GM18502 (cell line): ENCODE measurements around the gene MBD1.
"Not testable (repeated sequence)": the region's sequence is repeated elsewhere in the genome, so short reads cannot be mapped to it uniquely, and the experiment has no call there.

Experiments used
- ATAC-seq: cut with Tn5 transposase; IDR thresholded peaks from one replicate; pipeline ENCODE4 v1.9.1; 2021; ENCODE audit warnings: mild to moderate bottlenecking; ENCODE audit not compliant: unreplicated experiment, poor library complexity

MBD1 gene, protein sequence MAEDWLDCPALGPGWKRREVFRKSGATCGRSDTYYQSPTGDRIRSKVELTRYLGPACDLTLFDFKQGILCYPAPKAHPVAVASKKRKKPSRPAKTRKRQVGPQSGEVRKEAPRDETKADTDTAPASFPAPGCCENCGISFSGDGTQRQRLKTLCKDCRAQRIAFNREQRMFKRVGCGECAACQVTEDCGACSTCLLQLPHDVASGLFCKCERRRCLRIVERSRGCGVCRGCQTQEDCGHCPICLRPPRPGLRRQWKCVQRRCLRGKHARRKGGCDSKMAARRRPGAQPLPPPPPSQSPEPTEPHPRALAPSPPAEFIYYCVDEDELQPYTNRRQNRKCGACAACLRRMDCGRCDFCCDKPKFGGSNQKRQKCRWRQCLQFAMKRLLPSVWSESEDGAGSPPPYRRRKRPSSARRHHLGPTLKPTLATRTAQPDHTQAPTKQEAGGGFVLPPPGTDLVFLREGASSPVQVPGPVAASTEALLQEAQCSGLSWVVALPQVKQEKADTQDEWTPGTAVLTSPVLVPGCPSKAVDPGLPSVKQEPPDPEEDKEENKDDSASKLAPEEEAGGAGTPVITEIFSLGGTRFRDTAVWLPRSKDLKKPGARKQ

DNA sequence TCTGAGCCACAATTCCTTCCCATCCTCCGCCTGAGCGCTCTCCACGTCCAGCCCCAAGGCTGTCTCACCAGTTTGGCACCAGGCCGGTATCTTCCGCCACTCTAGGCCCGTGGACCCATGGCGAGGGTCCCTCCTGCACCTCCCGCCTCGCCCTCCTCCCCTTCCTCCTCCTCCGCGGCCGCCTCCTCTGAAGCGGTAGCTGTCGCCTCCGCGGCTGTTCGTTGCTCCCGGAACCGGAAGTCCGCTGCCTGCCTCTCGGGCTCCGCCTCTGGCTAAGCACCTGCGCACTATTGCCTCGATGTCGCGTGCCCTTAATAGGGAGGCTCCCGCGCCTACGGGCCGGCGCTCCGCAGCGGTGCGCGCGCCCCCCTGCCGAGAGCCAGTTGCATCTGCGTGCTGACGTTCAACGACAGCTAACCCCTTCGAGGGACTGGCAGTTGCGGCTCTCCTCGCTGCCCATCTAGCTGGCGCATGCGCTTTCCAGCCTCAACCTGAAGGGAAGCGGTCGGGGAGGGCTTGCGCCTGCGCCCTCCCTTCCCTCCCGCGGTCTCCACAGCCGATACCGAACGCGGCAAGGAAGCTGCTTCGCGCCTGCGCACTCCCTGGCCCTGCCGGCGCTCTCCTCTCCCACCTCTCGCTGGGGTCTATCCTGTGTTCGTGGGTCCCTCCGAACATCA is at the start of gene MBD1:
Gene MBD1 (minus strand): TSS at position 229 of the 677 bp plus-strand sequence. CDS start 1,531 bp downstream, outside the sequence.
- ATAC-seq = peak; percentile 90

DNA sequence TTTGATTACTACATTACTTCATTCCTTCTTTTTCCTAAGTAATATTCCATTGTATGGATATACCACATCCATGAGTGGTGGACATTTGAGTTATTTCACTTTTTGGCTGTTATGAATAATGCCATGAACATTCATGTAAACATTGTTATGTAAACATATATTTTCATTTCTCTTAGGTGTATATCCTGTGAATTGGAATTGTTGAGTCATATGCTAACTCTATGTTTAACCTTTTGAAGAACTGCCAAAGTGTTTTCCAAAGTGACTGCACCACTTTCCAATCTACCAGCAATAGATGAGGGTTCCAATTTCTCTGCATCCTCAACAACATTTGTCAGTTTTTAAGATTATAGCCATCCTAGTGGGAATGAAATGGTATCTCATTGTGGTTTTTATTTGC is 48.9 kb upstream of the MBD1 start:
- ATAC-seq = no peak

- no peak for ATAC-seq
Measured at GRCh38 chr18:50327983-50328382, 46.7 kb upstream of the MBD1 start.

DNA sequence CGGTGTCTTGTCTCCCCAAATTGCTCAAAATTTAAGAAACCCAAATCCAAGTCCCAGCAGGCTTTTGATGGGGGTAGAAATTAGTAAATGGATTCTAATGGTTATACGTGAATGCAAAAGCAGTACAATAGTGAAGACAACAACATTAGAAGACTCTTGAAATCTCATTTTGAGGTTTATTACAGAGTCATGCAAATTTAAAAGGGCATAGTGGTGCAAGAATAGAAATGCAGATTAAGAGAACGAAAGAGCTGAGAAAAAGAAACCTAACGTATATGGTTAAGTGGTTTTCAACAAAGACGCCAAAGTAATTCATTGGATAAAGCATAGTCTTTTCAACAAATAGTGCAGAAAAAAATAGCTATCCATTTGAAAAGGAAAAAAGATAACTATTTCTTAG is 39.4 kb upstream of the MBD1 start:
- peak; percentile 73 for ATAC-seq

- ATAC-seq = peak; percentile 81
Measured at GRCh38 chr18:50315100-50315871, 34.0 kb upstream of the MBD1 start.

DNA sequence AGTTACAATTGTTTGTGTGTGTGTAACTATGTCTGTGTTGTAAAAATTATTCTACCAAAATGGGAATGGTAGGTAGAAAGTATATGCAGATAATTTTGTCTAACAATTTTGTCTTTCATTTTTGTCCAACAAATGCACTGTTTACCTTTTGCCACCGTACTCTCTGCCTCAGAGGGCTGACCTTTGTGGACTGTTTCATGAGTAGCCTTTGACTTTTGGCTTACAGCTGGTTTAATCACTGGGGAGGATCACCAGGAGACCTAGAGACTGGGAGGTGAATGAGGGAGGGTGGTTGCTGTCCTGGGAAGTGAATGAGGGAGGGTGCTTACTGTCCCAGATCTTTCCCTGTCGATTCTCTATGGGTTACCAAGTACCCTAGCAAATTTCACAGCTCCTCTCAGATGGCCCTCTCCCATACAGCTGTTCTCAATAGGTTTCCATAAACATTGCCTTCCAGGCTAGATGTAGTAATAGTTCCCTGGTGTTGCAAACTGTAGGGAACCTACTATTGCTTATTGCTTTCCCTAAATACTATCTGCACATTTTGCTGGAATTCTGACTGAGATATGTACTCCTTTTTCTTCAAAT is 32.6 kb upstream of the MBD1 start:
- ATAC-seq = no peak

- peak; percentile 29 for ATAC-seq
Measured at GRCh38 chr18:50313031-50313607, 31.8 kb upstream of the MBD1 start.

- ATAC-seq = peak; percentile 70
Measured at GRCh38 chr18:50312296-50313030, 31.1 kb upstream of the MBD1 start.

DNA sequence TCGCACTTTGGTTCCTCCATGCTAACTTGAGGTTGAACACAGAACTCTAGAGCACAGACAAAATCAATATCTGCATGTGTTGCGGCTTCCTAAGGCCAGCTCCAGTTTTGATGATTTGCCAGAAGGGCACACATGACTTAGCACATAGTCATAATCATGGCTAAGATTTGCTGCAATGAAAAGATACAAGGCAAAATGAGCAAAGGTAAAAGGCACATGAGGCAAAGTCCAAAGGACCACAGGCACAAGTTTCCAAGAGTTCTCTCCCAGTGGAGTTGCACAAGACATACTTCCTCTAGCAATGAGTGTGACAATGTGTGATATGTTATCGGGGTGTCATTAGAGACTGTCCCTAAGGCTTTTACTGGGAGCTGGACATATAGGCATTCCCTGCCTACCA is 30.3 kb upstream of the MBD1 start:
- ATAC-seq = no peak

DNA sequence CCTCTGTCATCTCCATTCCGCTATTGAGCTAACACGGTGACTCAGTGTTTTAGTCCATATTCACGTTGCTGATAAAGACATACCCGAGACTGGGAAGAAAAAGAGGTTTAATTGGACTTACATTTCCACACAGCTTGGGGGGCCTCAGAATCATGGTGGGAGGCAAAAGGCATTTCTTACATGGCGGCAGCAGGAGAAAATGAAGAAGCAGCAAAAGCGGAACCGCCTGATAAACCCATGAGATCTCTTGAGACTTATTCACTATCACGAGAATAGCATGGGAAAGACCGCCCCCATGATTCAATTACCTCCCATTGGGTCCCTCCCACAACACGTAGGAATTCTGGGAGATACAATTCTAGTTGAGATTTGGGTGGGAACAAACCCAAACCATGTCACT is 28.8 kb upstream of the MBD1 start:
- no peak for ATAC-seq

DNA sequence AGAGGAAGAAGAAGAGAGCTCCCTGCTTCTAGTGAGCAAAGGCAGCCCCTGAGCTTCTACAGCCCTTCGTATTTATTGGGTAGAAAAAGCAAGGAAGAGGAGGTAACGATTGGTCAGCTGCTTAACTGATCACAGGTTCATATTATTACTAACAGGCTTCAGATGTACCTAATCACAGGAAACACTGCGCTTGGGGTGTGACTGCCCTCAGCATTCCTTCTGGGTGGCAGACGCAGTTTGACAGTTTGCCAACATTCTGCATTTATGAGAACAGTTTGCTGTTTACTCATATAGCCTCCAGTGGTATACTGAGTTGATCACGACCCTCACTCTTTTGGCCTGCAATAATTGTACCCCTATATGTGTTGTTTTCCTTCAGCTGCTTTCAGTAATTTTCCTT is 27.5 kb upstream of the MBD1 start:
- ATAC-seq = not testable (repeated sequence)

GRCh38 chr18:50307738-50308470 is 26.6 kb upstream of the MBD1 start:
- ATAC-seq = peak; percentile 92

DNA sequence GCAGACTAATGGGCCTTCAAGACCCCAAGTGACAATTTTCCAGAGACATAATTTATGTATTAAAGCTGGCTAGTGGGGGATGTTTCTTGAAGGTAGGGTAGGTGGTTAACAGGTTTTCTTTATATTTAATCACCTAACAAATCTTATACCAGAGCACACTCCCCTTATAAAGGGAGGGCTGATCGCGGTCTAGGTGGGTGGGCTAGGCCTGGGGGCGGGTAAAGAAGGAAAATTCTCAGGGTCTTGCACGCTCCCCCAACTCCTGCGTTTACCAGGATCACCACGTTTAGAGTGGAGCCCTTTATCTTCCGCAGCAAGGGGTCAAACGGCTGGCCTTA is 26.0 kb upstream of the MBD1 start:
- ATAC-seq = peak; percentile 9

GRCh38 chr18:50306944-50307343 is 25.6 kb upstream of the MBD1 start:
- no peak for ATAC-seq

GRCh38 chr18:50301074-50301473 is 19.8 kb upstream of the MBD1 start:
- no peak for ATAC-seq

DNA sequence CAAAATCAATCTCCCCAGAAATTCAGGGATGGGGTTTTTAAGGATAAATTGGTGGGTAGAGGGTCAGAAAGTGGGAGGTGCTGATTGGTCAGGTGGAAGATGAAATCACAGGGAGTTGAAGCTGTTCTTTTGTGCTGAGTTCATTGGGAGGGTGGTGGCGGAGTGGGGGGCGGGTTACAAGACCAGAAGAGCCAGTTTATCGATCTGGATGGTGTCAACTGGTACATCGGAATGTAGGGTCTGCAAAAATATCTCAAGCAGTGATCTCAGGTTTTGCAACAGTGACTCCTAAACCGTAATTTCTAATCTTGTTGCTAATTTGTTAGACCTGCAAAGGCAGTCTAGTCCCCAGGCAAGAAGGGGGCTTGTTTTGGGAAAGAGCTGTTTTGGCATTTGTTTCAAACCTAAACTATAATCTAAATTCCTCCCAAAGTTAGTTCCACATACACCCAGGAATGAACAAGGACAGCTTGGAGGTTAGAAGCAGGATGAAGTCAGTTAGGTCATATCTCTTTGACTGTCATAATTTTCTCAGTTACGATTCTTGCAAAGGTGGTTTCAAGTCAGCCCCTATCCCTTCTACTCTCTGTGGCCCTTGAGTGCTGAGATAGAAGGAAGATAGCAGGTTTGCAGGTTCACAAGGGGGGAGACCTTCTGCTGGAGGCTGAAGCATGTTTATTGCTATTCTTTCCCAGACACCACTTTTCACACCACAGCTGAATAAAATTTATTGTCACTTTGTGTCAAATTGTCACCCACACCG is 18.5 kb upstream of the MBD1 start:
- no peak for ATAC-seq

GRCh38 chr18:50298443-50299284 is 17.3 kb upstream of the MBD1 start:
- ATAC-seq = peak; percentile 10
